H1 (cell line): ENCODE data around the gene UQCRQ. TPM values are rescaled to one million over a fixed set of nuclear protein-coding genes. Genes with fewer than 3 reads are reported as not detected.

ENCODE experiments used
- BACH1 ChIP-seq: IDR thresholded peaks from 2 replicates; pipeline ENCODE4 v1.6.1; 2012; ENCODE audit warnings: low read length, improper control_type of control experiment
- CHD7 ChIP-seq: fragments of 300-600 bp; sonication (generic); IDR thresholded peaks from 2 replicates; pipeline ENCODE4 v1.7.1; 2012; ENCODE audit warnings: low read length, moderate library complexity, mild to moderate bottlenecking, inconsistent platforms; ENCODE audit not compliant: insufficient replicate concordance
- CTBP2 ChIP-seq: IDR thresholded peaks from 2 replicates; pipeline ENCODE4 v1.7.0; 2011; ENCODE audit warnings: borderline replicate concordance, mild to moderate bottlenecking, moderate library complexity, mixed read lengths, low read length; ENCODE audit not compliant: insufficient read depth, insufficient read length
- CTCF ChIP-seq, 3 experiments: IDR thresholded peaks; 1 replicate in 2 of 3; 2 replicates in 1 of 3; pipeline versions ENCODE4 v1.5.1 to v1.6.1; 2011; ENCODE audit warnings: low read length in 3 of 3, mild to moderate bottlenecking in 3 of 3, inconsistent platforms in 2 of 3, low read depth in 1 of 3, moderate library complexity in 1 of 3; ENCODE audit not compliant: insufficient read depth in 1 of 3; ENCODE audit errors: control extremely low read depth in 1 of 3
- KDM4A ChIP-seq: IDR thresholded peaks from one replicate; pipeline ENCODE4 v1.7.1; 2012; ENCODE audit warnings: low read depth, mild to moderate bottlenecking, moderate library complexity, low read length, inconsistent platforms; ENCODE audit not compliant: severe bottlenecking
- SP2 ChIP-seq: IDR thresholded peaks from 2 replicates; pipeline ENCODE4 v1.6.1; 2012; ENCODE audit warnings: mild to moderate bottlenecking, low read length, inconsistent platforms
- polyA plus RNA-seq, 7 experiments: library from polyadenylated mRNA; depleted of rRNA in 3 of 7; stranded (reverse) in 5 of 7; unstranded in 2 of 7; fragments of >200 nt in 5 of 7; fragments of 200-250 nt in 2 of 7; gene quantifications; 1 replicate in 5 of 7; 2 replicates in 1 of 7; 4 replicates in 1 of 7; pipeline versions ENCODE4 v1.2.1 to v1.2.3, GENCODE V29; 2011 to 2013; ENCODE audit warnings: missing spikeins in 2 of 7, mixed read lengths in 2 of 7
- total RNA-seq: library from RNA; stranded (reverse); fragmentation: NEBNext Ultra II Directional; extraction: Animal tissue kit (Norgen Biotek cat#: 25700); gene quantifications from 2 replicates; pipeline ENCODE4 v1.2.1, GENCODE V29; 2021

Gene UQCRQ
- total and polyA plus RNA-seq, 2 of the 8 experiments (the other 6 are each of a cell fraction or from before 2014, with no cell fraction given), result 177 to 293 TPM

GRCh38 chr5:132826424-132827082 is 39.9 kb upstream of the UQCRQ start (continued):
- TF ChIP-seq CHD7, result no peak
- no peak for TF ChIP-seq SP2
- TF ChIP-seq CTBP2, result no peak
- TF ChIP-seq KDM4A, result no peak
- TF ChIP-seq BACH1, result no peak
- no peak for TF ChIP-seq CTCF (IDR thresholded peaks at IDR 0.05; ENCODE audit: control extremely low read depth in 1 of 3, insufficient read depth in 1 of 3, low read depth in 1 of 3, low read length in 3 of 3)
